Measurements from ENCODE around the gene SHISA9. TPM values are rescaled to one million over a fixed set of nuclear protein-coding genes. Genes with fewer than 3 reads are reported as not detected.

The SHISA9 gene
- total RNA-seq, 4 donors from 2014 or later = 2.0 to 6.3 (median 3.5) TPM

DNA sequence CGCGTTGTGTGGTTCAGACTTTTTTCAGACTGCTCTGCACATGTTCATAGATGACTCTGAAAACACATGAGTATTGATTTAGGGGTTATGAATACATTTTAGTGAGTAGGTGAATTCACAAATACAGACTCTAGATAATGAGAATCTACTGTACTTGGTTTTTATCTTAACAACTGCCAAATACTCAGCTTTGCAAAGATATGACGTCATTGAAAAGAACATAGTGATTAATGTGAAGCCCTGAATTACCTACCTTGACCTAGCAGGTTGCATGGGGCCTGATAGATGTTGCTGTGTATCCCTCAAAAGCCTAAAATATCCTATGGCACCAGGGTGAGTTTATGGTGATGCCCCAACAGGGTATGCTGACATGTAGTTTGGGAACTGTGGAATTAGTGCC is 98.0 kb downstream of the SHISA9 start:
- H3K4me3 ChIP-seq = no peak overlapping the region
- TF ChIP-seq, protein P1, sequence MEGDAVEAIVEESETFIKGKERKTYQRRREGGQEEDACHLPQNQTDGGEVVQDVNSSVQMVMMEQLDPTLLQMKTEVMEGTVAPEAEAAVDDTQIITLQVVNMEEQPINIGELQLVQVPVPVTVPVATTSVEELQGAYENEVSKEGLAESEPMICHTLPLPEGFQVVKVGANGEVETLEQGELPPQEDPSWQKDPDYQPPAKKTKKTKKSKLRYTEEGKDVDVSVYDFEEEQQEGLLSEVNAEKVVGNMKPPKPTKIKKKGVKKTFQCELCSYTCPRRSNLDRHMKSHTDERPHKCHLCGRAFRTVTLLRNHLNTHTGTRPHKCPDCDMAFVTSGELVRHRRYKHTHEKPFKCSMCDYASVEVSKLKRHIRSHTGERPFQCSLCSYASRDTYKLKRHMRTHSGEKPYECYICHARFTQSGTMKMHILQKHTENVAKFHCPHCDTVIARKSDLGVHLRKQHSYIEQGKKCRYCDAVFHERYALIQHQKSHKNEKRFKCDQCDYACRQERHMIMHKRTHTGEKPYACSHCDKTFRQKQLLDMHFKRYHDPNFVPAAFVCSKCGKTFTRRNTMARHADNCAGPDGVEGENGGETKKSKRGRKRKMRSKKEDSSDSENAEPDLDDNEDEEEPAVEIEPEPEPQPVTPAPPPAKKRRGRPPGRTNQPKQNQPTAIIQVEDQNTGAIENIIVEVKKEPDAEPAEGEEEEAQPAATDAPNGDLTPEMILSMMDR (IDR thresholded peaks at IDR 0.05) = no peak
- TF ChIP-seq EP300 (IDR thresholded peaks at IDR 0.05) = no peak
- TF ChIP-seq POLR2A (IDR thresholded peaks at IDR 0.05) = no peak
- DNase-seq (ENCODE audit: low spot score in 2 of 2) = no peak
- no peak overlapping the region for H3K27ac ChIP-seq
- H3K27me3 ChIP-seq = no peaks in the 10 kb centered on the region
- 92% methylated on average over 3 of the region's 3 CpGs for WGBS, 2 donors
- H3K9me3 ChIP-seq = no peaks in the 10 kb centered on the region
- H3K36me3 ChIP-seq = no peaks in the 10 kb centered on the region
- no peaks in the 10 kb centered on the region for H3K4me1 ChIP-seq

DNA sequence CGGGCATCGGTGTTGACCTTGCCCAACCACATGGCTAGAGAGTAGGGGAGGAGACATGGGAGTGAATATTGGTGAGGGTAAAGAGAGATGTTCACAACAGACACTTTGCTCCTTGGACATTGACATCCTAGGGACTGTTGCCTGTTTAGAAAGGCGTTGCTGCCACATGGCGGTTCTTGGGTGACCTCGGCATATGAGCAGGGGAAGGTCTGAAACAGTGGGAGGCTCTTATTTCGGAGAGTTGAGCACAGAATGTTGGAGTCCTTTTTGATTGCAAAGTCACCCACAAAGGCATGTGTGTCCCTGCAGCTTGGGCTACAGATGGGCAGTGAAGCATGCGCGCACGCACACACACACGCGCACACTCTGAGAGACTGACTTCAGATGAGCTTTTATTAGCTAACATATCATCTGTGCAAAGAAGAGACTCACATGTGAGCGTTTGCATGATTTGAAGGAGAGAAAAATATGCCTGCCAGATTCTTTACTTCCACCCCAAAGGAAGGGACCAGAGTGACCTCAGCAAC is 104.4 kb downstream of the SHISA9 start:
- Histone ChIP-seq H3K27me3 (no peaks in the 10 kb centered on the region), H3K36me3 (no peaks in the 10 kb centered on the region), H3K4me3 (no peak overlapping the region), H3K27ac (no peak overlapping the region), H3K9me3 (no peaks in the 10 kb centered on the region), H3K4me1 (no peaks in the 10 kb centered on the region)
- 81 to 86% methylated on average over 12 of the region's 12 CpGs for WGBS, 2 donors
- DNase-seq (ENCODE audit: low spot score in 2 of 2) = no peak
- no peak for TF ChIP-seq POLR2A (IDR thresholded peaks at IDR 0.05)
- TF ChIP-seq, protein P1 (IDR thresholded peaks at IDR 0.05) = no peak
- no peak for TF ChIP-seq EP300 (IDR thresholded peaks at IDR 0.05)

DNA sequence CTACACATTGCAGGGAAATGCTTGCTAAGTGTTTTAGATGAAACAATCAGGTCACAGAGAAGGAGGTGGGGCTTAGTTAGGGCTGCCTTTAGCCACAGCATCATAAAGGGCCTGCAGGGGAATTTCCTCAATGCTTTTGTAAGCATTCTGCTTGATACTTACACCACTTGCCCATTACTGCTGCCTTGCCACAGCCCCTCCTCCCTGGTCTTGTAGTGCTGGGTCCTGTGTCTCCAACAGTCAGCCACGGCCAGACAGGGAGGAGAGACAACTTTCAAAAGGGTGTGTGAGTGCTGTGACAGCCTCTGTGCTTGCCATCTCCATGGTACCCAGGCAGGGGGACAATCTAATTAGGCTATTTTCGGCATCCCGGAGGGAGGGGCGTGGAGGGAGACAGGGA is 111.2 kb downstream of the SHISA9 start:
- no peaks in the 10 kb centered on the region for H3K9me3 ChIP-seq
- 6 to 42% methylated on average over 1 to 4 of the region's 4 CpGs for WGBS, 2 donors
- TF ChIP-seq EP300 (IDR thresholded peaks at IDR 0.05) (no peak), POLR2A (IDR thresholded peaks at IDR 0.05) (no peak)
- TF ChIP-seq, protein P1 (IDR thresholded peaks at IDR 0.05) = no peak
- no peak overlapping the region for H3K4me3 ChIP-seq
- DNase-seq (ENCODE audit: low spot score in 2 of 2) = no peak
- no peaks in the 10 kb centered on the region for H3K27me3 ChIP-seq
- H3K36me3 ChIP-seq = no peaks in the 10 kb centered on the region
- no peak overlapping the region for H3K27ac ChIP-seq
- no peaks in the 10 kb centered on the region for H3K4me1 ChIP-seq

DNA sequence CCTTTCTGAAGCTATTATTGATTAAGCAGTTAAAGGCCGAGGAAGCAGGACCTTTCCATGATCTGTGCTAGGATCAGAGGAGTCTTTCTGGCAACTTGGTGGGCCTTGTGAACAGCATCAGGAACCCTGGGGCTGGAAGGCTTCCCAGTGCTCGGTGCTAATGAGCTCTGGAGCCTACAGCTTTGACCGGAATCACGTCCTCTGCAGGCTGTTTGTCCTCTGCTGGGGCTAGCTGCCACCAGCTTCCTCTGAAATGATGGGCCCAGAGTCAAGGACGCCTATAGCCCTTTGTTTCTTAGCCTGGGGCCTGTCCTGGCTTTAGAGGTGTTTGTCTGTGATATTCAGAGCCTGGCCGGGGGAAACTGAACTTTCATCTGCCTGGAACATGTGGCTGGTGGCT is 111.6 kb downstream of the SHISA9 start:
- no peaks in the 10 kb centered on the region for H3K27me3 ChIP-seq
- no peaks in the 10 kb centered on the region for H3K9me3 ChIP-seq
- H3K36me3 ChIP-seq = no peaks in the 10 kb centered on the region
- 48 to 49% methylated on average over 6 of the region's 6 CpGs for WGBS, 2 donors
- no peak overlapping the region for H3K27ac ChIP-seq
- no peak for TF ChIP-seq EP300 (IDR thresholded peaks at IDR 0.05)
- TF ChIP-seq, protein P1 (IDR thresholded peaks at IDR 0.05) = no peak
- TF ChIP-seq POLR2A (IDR thresholded peaks at IDR 0.05) = no peak
- no peak overlapping the region for H3K4me3 ChIP-seq
- DNase-seq (ENCODE audit: low spot score in 2 of 2) = no peak
- H3K4me1 ChIP-seq = no peaks in the 10 kb centered on the region

DNA sequence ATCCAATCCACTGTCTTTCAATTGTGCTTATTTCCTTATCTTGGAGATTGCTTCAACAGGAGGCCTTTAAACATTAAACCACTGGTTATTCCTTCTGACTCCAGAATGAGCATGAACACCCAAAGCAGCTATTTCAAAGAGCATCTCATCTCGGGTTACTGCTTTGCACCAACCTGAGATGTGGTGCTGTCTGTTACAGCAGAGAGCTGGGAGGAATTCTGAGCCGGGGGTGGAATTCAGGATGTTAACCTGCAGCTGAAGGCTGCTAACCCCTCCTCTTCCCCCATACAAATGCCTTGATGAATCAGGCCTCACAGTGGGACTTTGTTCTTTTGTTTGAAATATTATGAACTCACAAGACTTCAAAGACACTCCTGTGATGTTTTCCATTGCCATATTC is 113.1 kb downstream of the SHISA9 start:
- WGBS, 2 donors = 11 to 14% methylated on average over 2 of the region's 2 CpGs
- H3K9me3 ChIP-seq = no peaks in the 10 kb centered on the region
- DNase-seq (ENCODE audit: low spot score in 2 of 2) = no peak

More for the DNA sequence above, 113.1 kb downstream of the SHISA9 start:
- H3K27ac ChIP-seq = no peak overlapping the region
- H3K27me3 ChIP-seq = no peaks in the 10 kb centered on the region
- H3K4me3 ChIP-seq = no peak overlapping the region
- H3K36me3 ChIP-seq = no peaks in the 10 kb centered on the region
- TF ChIP-seq EP300 (IDR thresholded peaks at IDR 0.05) (no peak), POLR2A (IDR thresholded peaks at IDR 0.05) (no peak)
- TF ChIP-seq, protein P1 (IDR thresholded peaks at IDR 0.05) = no peak
- H3K4me1 ChIP-seq = no peaks in the 10 kb centered on the region
